ENCODE results near the gene RFX3. TPM values are rescaled to one million over a fixed set of nuclear protein-coding genes. Genes with fewer than 3 reads are reported as not detected.
A peak's percentile ranks its signal among the peaks of the same experiment; 100 is the strongest.

The RFX3 gene
- total and polyA plus RNA-seq, 2 of the 13 experiments (the other 11 are each of a cell fraction or from before 2014, with no cell fraction given): 2.7 to 5.3 TPM

GRCh38 chr9:3343671-3344070, 182.1 kb downstream of the RFX3 start (continued):
- TF ChIP-seq ZNF609 (CRISPR knock-in tag; IDR thresholded peaks at IDR 0.05; ENCODE audit: borderline replicate concordance) (no peak), KMT2B (CRISPR knock-in tag; IDR thresholded peaks at IDR 0.05) (no peak), ZFP36L1 (CRISPR knock-in tag; IDR thresholded peaks at IDR 0.05) (no peak), NR2C2 (CRISPR knock-in tag; IDR thresholded peaks at IDR 0.05; ENCODE audit: borderline replicate concordance) (no peak), PHF21A (CRISPR knock-in tag; IDR thresholded peaks at IDR 0.05) (no peak), ZNF407 (CRISPR knock-in tag; IDR thresholded peaks at IDR 0.05; ENCODE audit: not compliant biosample characterization) (no peak), HNRNPLL (IDR thresholded peaks at IDR 0.05; ENCODE audit: low read depth, low read length, poor library complexity, severe bottlenecking) (no peak), TFDP2 (CRISPR knock-in tag; IDR thresholded peaks at IDR 0.05) (no peak), RFXAP (CRISPR knock-in tag; IDR thresholded peaks at IDR 0.05; ENCODE audit: borderline replicate concordance) (no peak), CEBPB (IDR thresholded peaks at IDR 0.05; ENCODE audit: borderline replicate concordance, low read depth, low read length) (no peak), NCOR1 (IDR thresholded peaks at IDR 0.05; ENCODE audit: borderline replicate concordance, low read length) (peak; percentile 32; the same call in 1 of the 2 replicates), SOX5 (CRISPR knock-in tag; IDR thresholded peaks at IDR 0.05; ENCODE audit: borderline replicate concordance) (peak; percentile 28; the same call in 1 of the 2 replicates), ZNF33B (CRISPR knock-in tag; IDR thresholded peaks at IDR 0.05) (no peak), ZNF790 (CRISPR knock-in tag; IDR thresholded peaks at IDR 0.05; ENCODE audit: borderline replicate concordance) (no peak), TAF1 (CRISPR knock-in tag; IDR thresholded peaks at IDR 0.05) (no peak), GPN1 (CRISPR knock-in tag; IDR thresholded peaks at IDR 0.05; ENCODE audit: borderline replicate concordance) (no peak)

All from HepG2 (cell line).